ENCODE data around the gene PRKCB.

PRKCB gene

GRCh38 chr16:23924128-23924527 lies 88.3 kb downstream of the PRKCB start:
- no peaks in the 10 kb centered on the region for H4K20me1 ChIP-seq (ENCODE audit: low read depth, low read length)
- no peaks in the 10 kb centered on the region for H3K9me2 ChIP-seq (replicated peaks; ENCODE audit: insufficient read depth, low read length)
- H3K4me3 ChIP-seq (ENCODE audit: insufficient read depth, low read length, poor library complexity, severe bottlenecking): no peak overlapping the region
- no peaks in the 10 kb centered on the region for H3K27me3 ChIP-seq (ENCODE audit: low read length)
- no peak overlapping the region for H3K9ac ChIP-seq (ENCODE audit: low read length)
- H2AFZ ChIP-seq (ENCODE audit: low read depth, low read length, severe bottlenecking): no peak overlapping the region
- no peaks in the 10 kb centered on the region for H3K79me2 ChIP-seq (ENCODE audit: insufficient read depth, low read length)
- H3K36me3 ChIP-seq (ENCODE audit: low read length): no peaks in the 10 kb centered on the region
- H3K27ac ChIP-seq (ENCODE audit: low read depth, low read length): no peak overlapping the region
- no peak overlapping the region for H3K4me2 ChIP-seq (ENCODE audit: low read depth, low read length, poor library complexity, severe bottlenecking)
- TF ChIP-seq CTCF (IDR thresholded peaks at IDR 0.05; ENCODE audit: insufficient read depth, low read length, poor library complexity, severe bottlenecking) (no peak), EZH2phosphoT487 (conservative IDR thresholded peaks at IDR 0.05; ENCODE audit: low read length) (no peak)
- no peaks in the 10 kb centered on the region for H3F3A ChIP-seq (ENCODE audit: insufficient read depth)
- no peaks in the 10 kb centered on the region for H3K9me3 ChIP-seq (ENCODE audit: insufficient read depth, low read length)

- Histone ChIP-seq H3K9ac (ENCODE audit: low read length) (no peak overlapping the region), H3K36me3 (ENCODE audit: low read length) (no peaks in the 10 kb centered on the region), H4K20me1 (ENCODE audit: low read depth, low read length) (no peaks in the 10 kb centered on the region), H3K4me2 (ENCODE audit: low read depth, low read length, poor library complexity, severe bottlenecking) (no peak overlapping the region), H3K27ac (ENCODE audit: low read depth, low read length) (no peak overlapping the region), H3K4me3 (ENCODE audit: insufficient read depth, low read length, poor library complexity, severe bottlenecking) (no peak overlapping the region), H2AFZ (ENCODE audit: low read depth, low read length, severe bottlenecking) (no peak overlapping the region), H3K27me3 (ENCODE audit: low read length) (no peaks in the 10 kb centered on the region), H3F3A (ENCODE audit: insufficient read depth) (no peaks in the 10 kb centered on the region), H3K9me3 (ENCODE audit: insufficient read depth, low read length) (no peaks in the 10 kb centered on the region), H3K79me2 (ENCODE audit: insufficient read depth, low read length) (no peaks in the 10 kb centered on the region), H3K9me2 (replicated peaks; ENCODE audit: insufficient read depth, low read length) (no peaks in the 10 kb centered on the region)
- TF ChIP-seq EZH2phosphoT487 (conservative IDR thresholded peaks at IDR 0.05; ENCODE audit: low read length) (no peak), CTCF (IDR thresholded peaks at IDR 0.05; ENCODE audit: insufficient read depth, low read length, poor library complexity, severe bottlenecking) (no peak)
Observed at GRCh38 chr16:23927796-23928195, 92.0 kb downstream of the PRKCB start.

GRCh38 chr16:23929237-23929636 lies 93.5 kb downstream of the PRKCB start:
- no peaks in the 10 kb centered on the region for H3K9me3 ChIP-seq (ENCODE audit: insufficient read depth, low read length)
- H3K36me3 ChIP-seq (ENCODE audit: low read length): no peaks in the 10 kb centered on the region
- no peaks in the 10 kb centered on the region for H3K9me2 ChIP-seq (replicated peaks; ENCODE audit: insufficient read depth, low read length)
- no peaks in the 10 kb centered on the region for H4K20me1 ChIP-seq (ENCODE audit: low read depth, low read length)
- H3K79me2 ChIP-seq (ENCODE audit: insufficient read depth, low read length): no peaks in the 10 kb centered on the region
- no peak for TF ChIP-seq CTCF (IDR thresholded peaks at IDR 0.05; ENCODE audit: insufficient read depth, low read length, poor library complexity, severe bottlenecking)
- no peak for TF ChIP-seq EZH2phosphoT487 (conservative IDR thresholded peaks at IDR 0.05; ENCODE audit: low read length)
- H3K4me2 ChIP-seq (ENCODE audit: low read depth, low read length, poor library complexity, severe bottlenecking): no peak overlapping the region
- no peak overlapping the region for H3K27ac ChIP-seq (ENCODE audit: low read depth, low read length)
- H3F3A ChIP-seq (ENCODE audit: insufficient read depth): no peaks in the 10 kb centered on the region
- no peak overlapping the region for H2AFZ ChIP-seq (ENCODE audit: low read depth, low read length, severe bottlenecking)
- no peaks in the 10 kb centered on the region for H3K27me3 ChIP-seq (ENCODE audit: low read length)
- H3K9ac ChIP-seq (ENCODE audit: low read length): no peak overlapping the region
- no peak overlapping the region for H3K4me3 ChIP-seq (ENCODE audit: insufficient read depth, low read length, poor library complexity, severe bottlenecking)

Data from SU-DHL-6 (cell line).